CD4-positive, alpha-beta memory T cell (primary cell): ENCODE data around the gene RGS11. TPM values are rescaled to one million over a fixed set of nuclear protein-coding genes. Genes with fewer than 3 reads are reported as not detected.
"Not testable (repeated sequence)": the region's sequence is repeated elsewhere in the genome, so short reads cannot be mapped to it uniquely, and the experiment has no call there.

Experiments
- CTCF ChIA-PET: fragments of 350-600 bp; sonication (Branson Sonifier 250); formaldehyde crosslinking; loops from one replicate; lab custom pipeline; 2021; ENCODE audit warnings: inconsistent platforms; ENCODE audit not compliant: partially characterized antibody; lab: Charles Lee
- POLR2A ChIA-PET: fragments of 350-600 bp; sonication (Branson Sonifier 250); formaldehyde crosslinking; loops from one replicate; lab custom pipeline; 2021; ENCODE audit not compliant: partially characterized antibody; lab: Charles Lee
- DNase-seq, 5 donors: peaks; one replicate each; pipeline versions ENCODE4 v3.0.0 to v3.0.0-alpha.2; 2020 to 2022; ENCODE audit warnings: mixed read lengths in 1 of 5
- H3K27ac ChIP-seq: one replicate; pipeline ENCODE4 v1.7.0; 2013; ENCODE audit warnings: low read depth, low read length
- H3K27me3 ChIP-seq: 2 replicates; pipeline ENCODE4 v1.7.0; 2013; ENCODE audit warnings: mild to moderate bottlenecking, low read length, moderate library complexity; ENCODE audit not compliant: insufficient read depth
- H3K36me3 ChIP-seq: 2 replicates; pipeline ENCODE4 v1.7.0; 2013; ENCODE audit warnings: mild to moderate bottlenecking, low read length, moderate library complexity; ENCODE audit not compliant: insufficient read depth
- H3K4me1 ChIP-seq: 2 replicates; pipeline ENCODE4 v1.7.0; 2013; ENCODE audit warnings: mild to moderate bottlenecking, low read length, moderate library complexity; ENCODE audit not compliant: insufficient read depth
- H3K4me3 ChIP-seq, 2 donors: one replicate each; pipeline ENCODE4 v1.7.0; 2013; ENCODE audit warnings: low read length in 2 of 2, mild to moderate bottlenecking in 1 of 2
- H3K9me3 ChIP-seq, 2 donors: one replicate each; pipeline ENCODE4 v1.7.0; 2013; ENCODE audit warnings: low read length in 2 of 2, control low read depth in 1 of 2; ENCODE audit not compliant: control insufficient read depth in 1 of 2
- H3K27ac Mint-ChIP-seq, 7 donors: one replicate each; pipeline ENCODE4 v1.8.0; 2020 to 2021; ENCODE audit warnings: mixed read lengths in 7 of 7, mild to moderate bottlenecking in 6 of 7, inconsistent platforms in 3 of 7, moderate library complexity in 3 of 7
- H3K27me3 Mint-ChIP-seq, 2 donors: one replicate each; pipeline ENCODE4 v1.8.0; 2020 to 2021; ENCODE audit warnings: mixed read lengths in 2 of 2
- H3K36me3 Mint-ChIP-seq, 2 donors: one replicate each; pipeline ENCODE4 v1.8.0; 2020 to 2021; ENCODE audit warnings: mixed read lengths in 2 of 2, inconsistent platforms in 1 of 2, mild to moderate bottlenecking in 1 of 2
- H3K4me1 Mint-ChIP-seq, 4 donors: one replicate each; pipeline ENCODE4 v1.8.0; 2020 to 2021; ENCODE audit warnings: mixed read lengths in 4 of 4, mild to moderate bottlenecking in 1 of 4
- H3K4me3 Mint-ChIP-seq, 8 donors: one replicate each; pipeline ENCODE4 v1.8.0; 2020 to 2021; ENCODE audit warnings: mixed read lengths in 8 of 8, mild to moderate bottlenecking in 7 of 8, moderate library complexity in 6 of 8, inconsistent platforms in 3 of 8
- H3K9me3 Mint-ChIP-seq, 8 donors: one replicate each; pipeline ENCODE4 v1.8.0; 2020 to 2021; ENCODE audit warnings: mixed read lengths in 8 of 8, mild to moderate bottlenecking in 5 of 8, inconsistent platforms in 3 of 8, moderate library complexity in 1 of 8
- intact Hi-C: fragments of 100-400 bp; cut with micrococcal nuclease; formaldehyde crosslinking; loops from one replicate; pipeline ENCODE4 v1.15.1; 2023
- polyA plus RNA-seq, 2 donors: library from polyadenylated mRNA; unstranded; fragments of 300-500 nt; fragmentation: Illumina TruSeq; gene quantifications; one replicate each; pipeline ENCODE4 v1.2.3, GENCODE V29; 2021
- total RNA-seq, 2 experiments: library from RNA; stranded (reverse); gene quantifications; one replicate each; pipeline ENCODE4 v1.2.3, GENCODE V29; 2021

Gene RGS11
- total and polyA plus RNA-seq, 4 experiments from 2014 or later: 0.44 TPM; not detected in 3

DNA sequence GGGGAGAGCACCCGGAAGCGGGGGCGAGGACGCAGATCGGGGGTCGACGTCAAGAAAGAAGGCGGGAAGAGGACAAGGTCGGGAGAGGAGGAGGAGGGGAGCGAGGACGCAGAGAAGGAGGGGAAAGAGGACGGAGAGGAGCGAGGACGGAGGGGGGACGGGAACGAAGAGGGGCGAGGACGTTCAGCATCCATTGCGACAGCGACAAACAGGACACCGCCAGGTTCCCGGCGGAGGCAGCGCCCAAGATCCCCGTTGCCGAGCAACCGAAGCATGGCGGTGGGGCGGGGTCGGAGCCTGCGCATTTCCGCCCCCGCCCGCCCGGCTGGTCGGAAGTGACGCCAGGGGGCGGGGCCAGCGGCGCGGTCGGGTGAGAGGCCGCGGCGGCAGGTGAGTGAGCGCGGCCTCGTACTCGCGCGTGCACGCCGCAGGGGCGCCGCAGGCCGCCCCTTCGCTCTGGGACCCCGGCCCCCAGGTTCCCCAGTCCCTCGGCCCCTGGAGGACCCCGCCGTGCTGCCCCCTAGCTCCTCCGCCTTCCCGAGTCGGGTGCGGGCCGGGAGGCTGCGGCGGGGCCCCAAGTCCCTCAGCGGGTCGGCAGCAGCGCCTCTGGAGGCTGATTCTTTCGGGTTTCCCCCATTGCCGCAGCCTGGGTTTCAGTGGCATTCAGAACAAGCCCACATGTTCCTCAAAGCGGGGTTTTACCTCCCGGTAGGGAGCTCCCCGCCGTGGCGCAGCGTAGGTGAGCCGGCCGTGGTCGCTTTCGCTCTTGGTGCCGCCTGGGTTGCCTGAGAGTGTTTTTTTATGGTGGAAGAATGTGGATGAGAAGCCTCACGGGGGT, 41.1 kb downstream of the RGS11 start, which contains the start of gene FAM234A:
Gene FAM234A, plus strand, starts transcription at position 354 of the 838 bp plus-strand sequence. CDS start 19,593 bp downstream, outside the sequence.
- DNase-seq: peak; percentile 95 to 98 (median 96)
- Mint-ChIP-seq H3K27ac (peak within 1 kb of the TSS; percentile 99 to 100 (median 99)), H3K36me3 (peaks cover 0 to 11% of the 10 kb centered on the region in 2 donors), H3K27me3 (no peaks in the 10 kb centered on the region), H3K9me3 (no peaks in the 10 kb centered on the region), H3K4me3 (peak within 1 kb of the TSS; percentile 90 to 97 (median 96)), H3K4me1 (peaks cover 8 to 25% (median 16%) of the 10 kb centered on the region in 4 donors)
- Histone ChIP-seq H3K4me3 (peak within 1 kb of the TSS; percentile 69 to 91), H3K27ac (peak within 1 kb of the TSS; percentile 98), H3K4me1 (peaks cover 6% of the 10 kb centered on the region), H3K36me3 (no peaks in the 10 kb centered on the region), H3K27me3 (no peaks in the 10 kb centered on the region), H3K9me3 (no peaks in the 10 kb centered on the region)
- intact Hi-C loops: loop anchor here (1.0 to 5.0 kb wide), 4 partner anchors 18 to 136 kb away; partner anchors contain the start of genes AXIN1, MRPL28 and NPRL3
- ChIA-PET POLR2A (interaction anchor here (0.6 to 2.3 kb wide), 17 partner anchors 8 to 196 kb away, joined by 3 to 21 read pairs (median 4); partner anchors contain the start of genes AXIN1, MRPL28, PGAP6 and POLR3K), CTCF (interaction anchor here (0.6 to 2.6 kb wide), 16 partner anchors 8 to 148 kb away, joined by 3 to 18 read pairs (median 4); partner anchors contain the start of gene AXIN1)

- H3K36me3 Mint-ChIP-seq: peaks cover 12 to 40% of the 10 kb centered on the region in 2 donors
- H3K4me1 Mint-ChIP-seq: peaks cover 20 to 51% (median 41%) of the 10 kb centered on the region in 4 donors
- H3K27me3 Mint-ChIP-seq: no peaks in the 10 kb centered on the region
- H3K36me3 ChIP-seq: peaks cover 18% of the 10 kb centered on the region
- H3K27ac Mint-ChIP-seq: peak overlapping the region in 2 of 7 donors; percentile 16 to 43
- H3K27ac ChIP-seq: no peak overlapping the region
- ChIA-PET POLR2A (no interaction called here), CTCF (no interaction called here)
- peak overlapping the region in 1 of 8 donors; percentile 46 for H3K4me3 Mint-ChIP-seq
- DNase-seq: no peak
- no peak overlapping the region for H3K4me3 ChIP-seq
- H3K4me1 ChIP-seq: peaks cover 29% of the 10 kb centered on the region
- no peaks in the 10 kb centered on the region for H3K27me3 ChIP-seq
- intact Hi-C loops: loop anchor here (5.0 kb wide), 1 partner anchor 94 kb away; the partner anchor contains the start of gene NPRL3
- no peaks in the 10 kb centered on the region for H3K9me3 ChIP-seq
- no peaks in the 10 kb centered on the region for H3K9me3 Mint-ChIP-seq
These were observed 44.8 kb downstream of the RGS11 start for GRCh38 chr16:230949-231348.

- Mint-ChIP-seq H3K4me3 (peak overlapping the region in 2 of 8 donors; percentile 46 to 83), H3K4me1 (peaks cover 18 to 51% (median 40%) of the 10 kb centered on the region in 4 donors), H3K36me3 (peaks cover 16 to 41% of the 10 kb centered on the region in 2 donors), H3K27ac (peak overlapping the region in 3 of 7 donors; percentile 16 to 88 (median 43))
- not testable (repeated sequence) for H3K27ac ChIP-seq, H3K27me3 ChIP-seq, H3K9me3 ChIP-seq, DNase-seq, H3K9me3 Mint-ChIP-seq, H3K4me3 ChIP-seq, H3K27me3 Mint-ChIP-seq
- peaks cover 23% of the 10 kb centered on the region for H3K36me3 ChIP-seq
- H3K4me1 ChIP-seq: peaks cover 23% of the 10 kb centered on the region
- CTCF ChIA-PET: interaction anchor here (1.0 kb wide), 1 partner anchor 123 kb away, joined by 4 read pairs; no protein-coding TSS in a partner anchor
- POLR2A ChIA-PET: interaction anchor here (1.8 kb wide), 1 partner anchor 140 kb away, joined by 6 read pairs; the partner anchor contains the start of gene MRPL28
- intact Hi-C loops: loop anchor here (5.0 kb wide), 1 partner anchor 93 kb away; the partner anchor contains the start of gene NPRL3
These were observed 45.4 kb downstream of the RGS11 start for GRCh38 chr16:230351-230750.

DNA sequence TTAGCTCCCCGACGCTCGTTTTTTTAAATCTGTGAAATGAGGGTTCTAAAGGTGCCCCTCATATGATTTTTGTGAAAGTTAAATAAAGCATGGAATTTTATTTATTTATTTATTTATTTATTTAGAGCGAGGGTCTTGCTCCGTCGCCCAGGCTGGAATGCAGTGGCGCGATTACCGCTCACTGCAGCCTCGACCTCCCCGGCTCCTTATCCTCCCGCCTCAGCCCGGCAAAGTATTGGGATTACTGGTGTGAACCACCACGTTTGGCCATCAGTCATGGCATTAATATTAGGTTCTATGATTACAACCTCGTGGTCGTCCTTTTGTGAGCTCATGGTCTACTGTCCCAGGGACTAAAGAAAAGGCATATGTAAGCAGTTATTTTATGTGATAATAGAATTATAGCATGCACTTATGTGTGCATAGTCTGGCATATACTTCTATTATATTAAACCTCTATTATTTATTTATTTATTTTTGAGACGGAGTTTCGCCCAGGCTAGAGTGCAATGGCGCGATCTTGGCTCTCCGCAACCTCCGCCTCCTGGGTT, 45.9 kb downstream of the RGS11 start:
- Histone ChIP-seq H3K9me3 (no peaks in the 10 kb centered on the region), H3K36me3 (peaks cover 25% of the 10 kb centered on the region), H3K4me3 (peak overlapping the region in 1 of 2 donors; percentile 84), H3K27ac (peak overlapping the region; percentile 97), H3K27me3 (no peaks in the 10 kb centered on the region), H3K4me1 (peaks cover 23% of the 10 kb centered on the region)
- H3K27me3 Mint-ChIP-seq: no peaks in the 10 kb centered on the region
- H3K36me3 Mint-ChIP-seq: peaks cover 16 to 39% of the 10 kb centered on the region in 2 donors
- no peaks in the 10 kb centered on the region for H3K9me3 Mint-ChIP-seq
- peaks cover 17 to 46% (median 36%) of the 10 kb centered on the region in 4 donors for H3K4me1 Mint-ChIP-seq
- peak overlapping the region in 6 of 7 donors; percentile 86 to 98 (median 96) for H3K27ac Mint-ChIP-seq
- ChIA-PET CTCF (interaction anchor here (1.0 to 1.1 kb wide), 2 partner anchors 123 kb away, joined by 3 to 4 read pairs; no protein-coding TSS in a partner anchor), POLR2A (interaction anchor here (0.9 to 2.9 kb wide), 8 partner anchors 23 to 172 kb away, joined by 3 to 25 read pairs (median 5); partner anchors contain the start of genes AXIN1, DECR2 and MRPL28)
- H3K4me3 Mint-ChIP-seq: peak overlapping the region; percentile 28 to 92 (median 87)
- intact Hi-C loops: loop anchor here (5.0 kb wide), 1 partner anchor 93 kb away; the partner anchor contains the start of gene NPRL3
- no peak for DNase-seq

GRCh38 chr16:228852-229730, 46.7 kb downstream of the RGS11 start, which contains the start of gene LUC7L:
Gene LUC7L (minus strand): TSS chr16:229449. CDS start chr16:229339, 110 bp downstream.
- Mint-ChIP-seq H3K4me1 (peaks cover 15 to 41% (median 33%) of the 10 kb centered on the region in 4 donors), H3K27ac (peak within 1 kb of the TSS; percentile 91 to 98 (median 96)), H3K9me3 (no peaks in the 10 kb centered on the region), H3K36me3 (peaks cover 16 to 36% of the 10 kb centered on the region in 2 donors), H3K4me3 (peak within 1 kb of the TSS; percentile 86 to 96 (median 90)), H3K27me3 (no peaks in the 10 kb centered on the region)
- Histone ChIP-seq H3K27me3 (no peaks in the 10 kb centered on the region), H3K36me3 (peaks cover 27% of the 10 kb centered on the region), H3K27ac (peak within 1 kb of the TSS; percentile 97), H3K9me3 (no peaks in the 10 kb centered on the region), H3K4me1 (peaks cover 23% of the 10 kb centered on the region), H3K4me3 (peak within 1 kb of the TSS; percentile 48 to 84)
- ChIA-PET POLR2A (interaction anchor here (0.9 to 2.9 kb wide), 12 partner anchors 15 to 172 kb away, joined by 3 to 25 read pairs (median 4); partner anchors contain the start of genes AXIN1, DECR2, HBQ1 and MRPL28), CTCF (interaction anchor here (1.0 to 2.3 kb wide), 6 partner anchors 21 to 133 kb away, joined by 3 to 13 read pairs (median 8); partner anchors contain the start of gene AXIN1)
- intact Hi-C loops: no loop called here
- DNase-seq: peak; percentile 82 to 89 (median 85)
